K562 (cell line): ENCODE results near the gene NR2C2AP. TPM values are rescaled to one million over a fixed set of nuclear protein-coding genes. Genes with fewer than 3 reads are reported as not detected.

Source experiments
- BCLAF1 ChIP-seq, 2 experiments: fragments of 450-650 bp in 1 of 2; IDR thresholded peaks; 2 replicates each; pipeline ENCODE4 v1.6.1; 2011 to 2017; ENCODE audit warnings: low read depth in 2 of 2, antibody characterized with exemption in 1 of 2, borderline replicate concordance in 1 of 2, low read length in 1 of 2, mild to moderate bottlenecking in 1 of 2, mixed read lengths in 1 of 2; ENCODE audit not compliant: control insufficient read depth in 1 of 2
- BRD9 ChIP-seq: fragments of 450-650 bp; IDR thresholded peaks from 2 replicates; pipeline ENCODE4 v1.6.1; 2018; ENCODE audit warnings: low read depth; ENCODE audit not compliant: partially characterized antibody
- CGGBP1 ChIP-seq: fragments of 250-450 bp; sonication (Bioruptor Pico); IDR thresholded peaks from 2 replicates; pipeline ENCODE4 v1.9.0; 2021; ENCODE audit warnings: mild to moderate bottlenecking
- CXXC5 ChIP-seq: fragments of 250-450 bp; sonication (Bioruptor Pico); IDR thresholded peaks from 2 replicates; pipeline ENCODE4 v1.8.0; 2022; ENCODE audit warnings: inconsistent platforms, mild to moderate bottlenecking, moderate library complexity
- FOSL1 ChIP-seq: fragments of 200-800 bp; sonication (Bioruptor generic); conservative IDR thresholded peaks from 2 replicates; pipeline ENCODE4 v1.6.1; 2016; ENCODE audit warnings: missing genetic modification characterization, missing compliant biosample characterization
- GATA2 ChIP-seq: sonication (generic); formaldehyde crosslinking; IDR thresholded peaks from 2 replicates; pipeline ENCODE4 v1.4.0; 2020; ENCODE audit warnings: mild to moderate bottlenecking, missing genetic modification reagents
- HLTF ChIP-seq: fragments of 450-650 bp; IDR thresholded peaks from 2 replicates; pipeline ENCODE4 v1.6.1; 2016
- KDM5B ChIP-seq: fragments of 200-600 bp; sonication (generic); IDR thresholded peaks from 2 replicates; pipeline ENCODE4 v1.6.1; 2012; ENCODE audit warnings: low read depth, mild to moderate bottlenecking, moderate library complexity, low read length, control low read depth, inconsistent platforms; ENCODE audit not compliant: insufficient replicate concordance
- NCOR1 ChIP-seq: fragments of 450-650 bp; IDR thresholded peaks from 2 replicates; pipeline ENCODE4 v1.6.1; 2016; ENCODE audit warnings: mild to moderate bottlenecking, moderate library complexity
- NFE2 ChIP-seq: IDR thresholded peaks from 2 replicates; pipeline ENCODE4 v1.6.1; 2014; ENCODE audit warnings: antibody characterized with exemption, low read depth
- OTX1 ChIP-seq: fragments of 450-650 bp; formaldehyde crosslinking; IDR thresholded peaks from 2 replicates; pipeline ENCODE4 v1.4.0; 2022; ENCODE audit warnings: mild to moderate bottlenecking
- POLR2AphosphoS5 ChIP-seq: IDR thresholded peaks from 2 replicates; pipeline ENCODE4 v1.6.1; 2011; ENCODE audit warnings: mild to moderate bottlenecking, low read depth, low read length, moderate library complexity; ENCODE audit not compliant: control insufficient read depth, insufficient read depth
- PPARD ChIP-seq: fragments of 250-450 bp; sonication (Bioruptor Pico); IDR thresholded peaks from 2 replicates; pipeline ENCODE4 v1.8.0; 2022; ENCODE audit warnings: inconsistent platforms, mild to moderate bottlenecking, moderate library complexity
- RBM22 ChIP-seq: fragments of 200-400 bp; formaldehyde crosslinking; IDR thresholded peaks from 2 replicates; pipeline ENCODE4 v1.6.1; 2018; ENCODE audit warnings: low read length, low read depth; ENCODE audit not compliant: poor library complexity, severe bottlenecking
- SMARCA4 ChIP-seq: fragments of 450-650 bp; IDR thresholded peaks from 2 replicates; pipeline ENCODE4 v1.6.1; 2016
- SMARCB1 ChIP-seq: IDR thresholded peaks from 2 replicates; pipeline ENCODE4 v1.6.1; 2011; ENCODE audit warnings: improper control_type of control experiment, low read depth; ENCODE audit not compliant: insufficient read length
- SNRNP70 ChIP-seq: fragments of 200-400 bp; formaldehyde crosslinking; optimal IDR thresholded peaks from 2 replicates; pipeline ENCODE3; 2017; ENCODE audit warnings: low read depth, low read length
- SP2 ChIP-seq: IDR thresholded peaks from 2 replicates; pipeline ENCODE4 v1.6.1; 2011; ENCODE audit warnings: mild to moderate bottlenecking, low read depth, low read length, moderate library complexity; ENCODE audit not compliant: poor library complexity, severe bottlenecking; ENCODE audit errors: extremely low read depth
- TAF1 ChIP-seq: IDR thresholded peaks from 2 replicates; pipeline ENCODE4 v1.6.1; 2011; ENCODE audit warnings: mild to moderate bottlenecking, low read length, moderate library complexity; ENCODE audit not compliant: insufficient read depth, control insufficient read depth, severe bottlenecking; ENCODE audit errors: extremely low read depth
- TCF7L2 ChIP-seq: fragments of 150-350 bp; IDR thresholded peaks from 2 replicates; pipeline ENCODE4 v1.6.1; 2016; ENCODE audit warnings: low read depth, mild to moderate bottlenecking, low read length, moderate library complexity
- ZFP30 ChIP-seq: fragments of 250-450 bp; sonication (Bioruptor Pico); IDR thresholded peaks from 2 replicates; pipeline ENCODE4 v1.8.0; 2022; ENCODE audit warnings: moderate library complexity, mild to moderate bottlenecking, inconsistent platforms, borderline replicate concordance
- ZNF140 ChIP-seq: fragments of 250-450 bp; sonication (Bioruptor Pico); IDR thresholded peaks from 2 replicates; pipeline ENCODE4 v1.8.0; 2021; ENCODE audit warnings: moderate library complexity, mild to moderate bottlenecking, inconsistent platforms
- polyA plus RNA-seq, 8 experiments: library from polyadenylated mRNA; depleted of rRNA in 4 of 8; stranded (reverse) in 5 of 8; unstranded in 3 of 8; fragments of >200 nt; fragmentation: Nextera tagmentation in 2 of 8; fragmentation: Illumina TruSeq in 1 of 8; extraction: Ambion mirVana in 2 of 8; extraction: Trizol in 1 of 8; gene quantifications; 2 replicates each; pipeline versions ENCODE4 v1.2.1 to v1.2.3, GENCODE V29; 2011 to 2014; ENCODE audit warnings: inconsistent platforms in 1 of 8, missing spikeins in 1 of 8
- total RNA-seq, 7 experiments: library from RNA; depleted of rRNA in 6 of 7; stranded (reverse); fragments of >200 nt in 6 of 7; fragmentation: Illumina TruSeq in 2 of 7; extraction: Trizol in 2 of 7; gene quantifications; 2 replicates each; pipeline versions ENCODE4 v1.2.1 to v1.2.3, GENCODE V29; 2011 to 2021; ENCODE audit warnings: low replicate concordance in 1 of 7
- TF ChIP-seq, protein P1 (sequence below), 2 experiments: IDR thresholded peaks in 1 of 2; conservative IDR thresholded peaks in 1 of 2; 2 replicates each; pipeline ENCODE4 v1.6.1; 2016; ENCODE audit warnings: low read depth in 2 of 2, mild to moderate bottlenecking in 1 of 2, missing compliant biosample characterization in 1 of 2, missing genetic modification characterization in 1 of 2, moderate library complexity in 1 of 2

Gene NR2C2AP
- total and polyA plus RNA-seq, 9 of the 15 experiments (the other 6 are each of a cell fraction or from before 2014, with no cell fraction given): 23.7 to 77.4 (median 32.4) TPM

- TF ChIP-seq, protein P1, sequence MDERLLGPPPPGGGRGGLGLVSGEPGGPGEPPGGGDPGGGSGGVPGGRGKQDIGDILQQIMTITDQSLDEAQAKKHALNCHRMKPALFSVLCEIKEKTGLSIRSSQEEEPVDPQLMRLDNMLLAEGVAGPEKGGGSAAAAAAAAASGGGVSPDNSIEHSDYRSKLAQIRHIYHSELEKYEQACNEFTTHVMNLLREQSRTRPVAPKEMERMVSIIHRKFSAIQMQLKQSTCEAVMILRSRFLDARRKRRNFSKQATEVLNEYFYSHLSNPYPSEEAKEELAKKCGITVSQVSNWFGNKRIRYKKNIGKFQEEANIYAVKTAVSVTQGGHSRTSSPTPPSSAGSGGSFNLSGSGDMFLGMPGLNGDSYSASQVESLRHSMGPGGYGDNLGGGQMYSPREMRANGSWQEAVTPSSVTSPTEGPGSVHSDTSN (CRISPR knock-in tag; IDR thresholded peaks at IDR 0.05; ENCODE audit: low read depth): no peak
- TF ChIP-seq, protein P1 (tag; conservative IDR thresholded peaks at IDR 0.05; ENCODE audit: low read depth): peak; percentile 58
- TF ChIP-seq NFE2 (no peak), TAF1 (peak; percentile 56), OTX1 (CRISPR knock-in tag) (no peak), KDM5B (no peak), SP2 (no peak), FOSL1 (tag) (no peak), HLTF (0 out of 2 replicates have a peak, but pooled peaks have one; percentile 43), SMARCB1 (no peak), PPARD (CRISPR knock-in tag) (no peak), POLR2AphosphoS5 (0 out of 2 replicates have a peak, but pooled peaks have one; percentile 18), ZNF140 (no peak), SMARCA4 (0 out of 2 replicates have a peak, but pooled peaks have one; percentile 30), GATA2 (peak; percentile 42; the same call in 1 of the 2 replicates), RBM22 (no peak), SNRNP70 (no peak), TCF7L2 (no peak), CXXC5 (CRISPR knock-in tag) (peak; percentile 29; the same call in 1 of the 2 replicates), BRD9 (no peak), NCOR1 (no peak), CGGBP1 (CRISPR knock-in tag) (no peak), ZFP30 (no peak), BCLAF1 (IDR thresholded peaks at IDR 0.05; ENCODE audit: borderline replicate concordance in 1 of 2, control insufficient read depth in 1 of 2, low read depth in 2 of 2, low read length in 1 of 2) (no peak)
These were observed 10.2 kb downstream of the NR2C2AP start (continued) for GRCh38 chr19:19192910-19193423.
